ENCODE data around the gene DHX29. TPM values are rescaled to one million over a fixed set of nuclear protein-coding genes. Genes with fewer than 3 reads are reported as not detected.

DHX29 gene
- total RNA-seq, 1 experiment from 2014 or later = 30.3 TPM

- Histone ChIP-seq H3K27ac (ENCODE audit: insufficient read length, low read depth, low read length) (no peak overlapping the region), H4K8ac (replicated peaks; ENCODE audit: insufficient read length, low read depth, low read length) (no peak overlapping the region), H2BK20ac (ENCODE audit: low read depth, low read length, poor library complexity, severe bottlenecking) (no peak overlapping the region), H3K4me1 (ENCODE audit: insufficient read depth, low read length) (no peaks in the 10 kb centered on the region), H3K56ac (ENCODE audit: insufficient read length, low read depth, low read length) (no peak overlapping the region), H3K9ac (ENCODE audit: extremely low read depth, insufficient read length, low read length) (no peak overlapping the region), H3K18ac (ENCODE audit: insufficient read length, low read depth, low read length) (no peak overlapping the region), H2BK5ac (ENCODE audit: insufficient read length, low read length) (no peak overlapping the region), H2AFZ (ENCODE audit: low read length) (no peak overlapping the region), H3K79me1 (ENCODE audit: insufficient read depth, low read depth, low read length, poor library complexity, severe bottlenecking) (no peaks in the 10 kb centered on the region), H4K91ac (ENCODE audit: insufficient read length, low read depth, low read length) (no peak overlapping the region), H3K14ac (ENCODE audit: insufficient read depth, low read length) (no peak overlapping the region), H3K23ac (ENCODE audit: insufficient read length, low read depth, low read length) (no peak overlapping the region), H3K4ac (ENCODE audit: low read depth, low read length) (no peak overlapping the region), H2BK12ac (ENCODE audit: insufficient read length, low read depth, low read length) (no peak overlapping the region), H3K79me2 (ENCODE audit: insufficient read depth, low read length) (no peaks in the 10 kb centered on the region), H2BK120ac (ENCODE audit: low read depth, low read length, poor library complexity, severe bottlenecking) (no peak overlapping the region), H2BK15ac (ENCODE audit: low read depth, low read length) (no peak overlapping the region), H3K23me2 (ENCODE audit: insufficient read length, low read depth, low read length, poor library complexity, severe bottlenecking) (peaks cover 8% of the 10 kb centered on the region), H3K9me3 (ENCODE audit: control insufficient read depth, low read depth, low read length) (no peaks in the 10 kb centered on the region), H3K27me3 (ENCODE audit: insufficient read depth, low read length) (peaks cover 79% of the 10 kb centered on the region), H4K5ac (ENCODE audit: insufficient read length, low read depth, low read length) (no peak overlapping the region), H2AK5ac (ENCODE audit: insufficient read length, low read length) (no peak overlapping the region), H3K4me2 (ENCODE audit: insufficient read depth, insufficient read length, low read length) (peak overlapping the region; percentile 34), H3T11ph (ENCODE audit: low read length) (no peak overlapping the region), H4K20me1 (ENCODE audit: control insufficient read depth, insufficient read depth, insufficient read length) (no peaks in the 10 kb centered on the region)
- H3K9me3 Mint-ChIP-seq = peaks cover 3 to 10% of the 10 kb centered on the region in 2 experiments; a peak in 4 of 5 replicates
- peaks cover 98% of the 10 kb centered on the region for H3K27me3 Mint-ChIP-seq (ENCODE audit: low read depth)
- H3K4me1 Mint-ChIP-seq = peaks cover 26 to 30% of the 10 kb centered on the region in 2 experiments
- H3K4me3 Mint-ChIP-seq = peak overlapping the region; percentile 21 to 66; a peak in 3 of 5 replicates
- WGBS (ENCODE audit: extremely low coverage, insufficient read length, low lambda C conversion rate) = no CpG with 5 or more reads among the region's 7 CpGs
- H3K27ac Mint-ChIP-seq = no peak overlapping the region
- DNase-seq = no peak
- H3K36me3 Mint-ChIP-seq (ENCODE audit: insufficient read depth in 1 of 3, low read depth in 3 of 3) = no peaks in the 10 kb centered on the region; a peak in 1 of 7 replicates
- no peak for TF ChIP-seq CTCF (conservative IDR thresholded peaks at IDR 0.05)
Measured at GRCh38 chr5:55223812-55224240, 83.7 kb downstream of the DHX29 start.

Data from H9 (cell line).